ENCODE measurements around the gene ELL3. TPM values are rescaled to one million over a fixed set of nuclear protein-coding genes. Genes with fewer than 3 reads are reported as not detected.
"Not testable (repeated sequence)": the region's sequence is repeated elsewhere in the genome, so short reads cannot be mapped to it uniquely, and the experiment has no call there.

ELL3 gene
- total RNA-seq, 2 experiments from 2014 or later: 2.4 to 2.9 TPM

GRCh38 chr15:43763819-43764446 lies 12.8 kb downstream of the ELL3 start:
- no peaks in the 10 kb centered on the region for H3K27me3 Mint-ChIP-seq
- DNase-seq: no peak
- intact Hi-C loops (cut with micrococcal nuclease): no loop called here
- H3K36me3 Mint-ChIP-seq: peaks cover 53% of the 10 kb centered on the region
- no peak overlapping the region for H3K27ac Mint-ChIP-seq
- POLR2A ChIA-PET: interaction anchor here (2.7 kb wide), 1 partner anchor 12 kb away, joined by 10 read pairs; the partner anchor contains the start of gene ELL3
- no peaks in the 10 kb centered on the region for H3K4me1 Mint-ChIP-seq (ENCODE audit: low read depth)
- no peak overlapping the region for H3K4me3 Mint-ChIP-seq
- no peaks in the 10 kb centered on the region for H3K9me3 Mint-ChIP-seq
- CTCF ChIA-PET: no interaction called here

GRCh38 chr15:43762824-43763223 lies 13.9 kb downstream of the ELL3 start:
- Mint-ChIP-seq H3K4me3 (no peak overlapping the region), H3K4me1 (ENCODE audit: low read depth) (no peaks in the 10 kb centered on the region), H3K27ac (peak overlapping the region; percentile 3), H3K27me3 (no peaks in the 10 kb centered on the region), H3K9me3 (no peaks in the 10 kb centered on the region), H3K36me3 (peaks cover 48% of the 10 kb centered on the region)
- POLR2A ChIA-PET: interaction anchor here (2.7 kb wide), 1 partner anchor 13 kb away, joined by 10 read pairs; the partner anchor contains the start of gene ELL3
- intact Hi-C loops (cut with micrococcal nuclease): no loop called here
- CTCF ChIA-PET: no interaction called here
- DNase-seq: no peak

- H3K4me3 Mint-ChIP-seq: no peak overlapping the region
- no peak for DNase-seq
- intact Hi-C loops (cut with micrococcal nuclease): loop anchor here (2.0 kb wide), 1 partner anchor 17 kb away; no protein-coding TSS in a partner anchor
Measured at GRCh38 chr15:43751885-43752284, 24.9 kb downstream of the ELL3 start.

GRCh38 chr15:43749690-43750345 lies 26.9 kb downstream of the ELL3 start:
- ChIA-PET POLR2A (interaction anchor here (0.6 to 1.8 kb wide), 6 partner anchors 27 to 593 kb away, joined by 3 to 7 read pairs (median 3); partner anchors contain the start of genes ELL3, HYPK, MFAP1 and SERINC4), CTCF (interaction anchor here (2.1 kb wide), 1 partner anchor 27 kb away, joined by 11 read pairs; the partner anchor contains the start of gene ELL3)
- Mint-ChIP-seq H3K4me3 (peak overlapping the region; percentile 68), H3K36me3 (peaks cover 22% of the 10 kb centered on the region), H3K27ac (peak overlapping the region; percentile 81), H3K27me3 (no peaks in the 10 kb centered on the region), H3K9me3 (no peaks in the 10 kb centered on the region), H3K4me1 (ENCODE audit: low read depth) (peaks cover 41% of the 10 kb centered on the region)
- peak; percentile 70 for DNase-seq
- intact Hi-C loops (cut with micrococcal nuclease): loop anchor here (2.0 to 10.0 kb wide), 6 partner anchors 27 to 537 kb away; partner anchors contain the start of genes ELL3, GOLM2, LCMT2 and MAP1A

More at GRCh38 chr15:43751885-43752284, 24.9 kb downstream of the ELL3 start:
- ChIA-PET POLR2A (no interaction called here), CTCF (interaction anchor here (1.2 kb wide), 1 partner anchor 18 kb away, joined by 3 read pairs; no protein-coding TSS in a partner anchor)
- Mint-ChIP-seq H3K27me3 (no peaks in the 10 kb centered on the region), H3K27ac (no peak overlapping the region), H3K4me1 (ENCODE audit: low read depth) (peaks cover 41% of the 10 kb centered on the region), H3K9me3 (no peaks in the 10 kb centered on the region), H3K36me3 (peaks cover 32% of the 10 kb centered on the region)

- DNase-seq: no peak
- H3K36me3 Mint-ChIP-seq: peaks cover 13% of the 10 kb centered on the region
- intact Hi-C loops (cut with micrococcal nuclease): loop anchor here (2.0 to 10.0 kb wide), 6 partner anchors 28 to 539 kb away; partner anchors contain the start of genes ELL3, GOLM2, LCMT2 and MAP1A
- CTCF ChIA-PET: interaction anchor here (1.9 kb wide), 1 partner anchor 29 kb away, joined by 5 read pairs; no protein-coding TSS in a partner anchor
- H3K9me3 Mint-ChIP-seq: no peaks in the 10 kb centered on the region
- peaks cover 40% of the 10 kb centered on the region for H3K4me1 Mint-ChIP-seq (ENCODE audit: low read depth)
- H3K27ac Mint-ChIP-seq: peak overlapping the region; percentile 96
- POLR2A ChIA-PET: no interaction called here
- no peaks in the 10 kb centered on the region for H3K27me3 Mint-ChIP-seq
- H3K4me3 Mint-ChIP-seq: peak overlapping the region; percentile 97
Measured at GRCh38 chr15:43748376-43748775, 28.4 kb downstream of the ELL3 start.

- H3K27me3 Mint-ChIP-seq, H3K9me3 Mint-ChIP-seq, H3K36me3 Mint-ChIP-seq: not testable (repeated sequence)
- Mint-ChIP-seq H3K4me3 (peak overlapping the region; percentile 97), H3K27ac (peak overlapping the region; percentile 96), H3K4me1 (ENCODE audit: low read depth) (peaks cover 29% of the 10 kb centered on the region)
- ChIA-PET POLR2A (interaction anchor here (0.7 to 1.9 kb wide), 4 partner anchors 46 to 237 kb away, joined by 3 to 5 read pairs (median 4); partner anchors contain the start of gene MFAP1), CTCF (interaction anchor here (1.9 kb wide), 1 partner anchor 31 kb away, joined by 5 read pairs; no protein-coding TSS in a partner anchor)
- DNase-seq: peak; percentile 41
- intact Hi-C loops (cut with micrococcal nuclease): loop anchor here (5.0 to 10.0 kb wide), 3 partner anchors 232 to 540 kb away; partner anchors contain the start of genes GOLM2, LCMT2 and MAP1A
Measured at GRCh38 chr15:43746903-43747309, 29.9 kb downstream of the ELL3 start.

- peak within 1 kb of the TSS; percentile 96 for H3K27ac Mint-ChIP-seq
- H3K27me3 Mint-ChIP-seq, H3K36me3 Mint-ChIP-seq, H3K9me3 Mint-ChIP-seq: not testable (repeated sequence)
- POLR2A ChIA-PET: interaction anchor here (0.7 to 1.9 kb wide), 5 partner anchors 14 to 236 kb away, joined by 3 to 5 read pairs (median 4); partner anchors contain the start of gene MFAP1
- H3K4me3 Mint-ChIP-seq: peak within 1 kb of the TSS; percentile 97
- DNase-seq: peak; percentile 92
- CTCF ChIA-PET: interaction anchor here (1.9 kb wide), 1 partner anchor 31 kb away, joined by 5 read pairs; no protein-coding TSS in a partner anchor
- intact Hi-C loops (cut with micrococcal nuclease): loop anchor here (5.0 to 10.0 kb wide), 3 partner anchors 232 to 541 kb away; partner anchors contain the start of genes GOLM2, LCMT2 and MAP1A
- peaks cover 24% of the 10 kb centered on the region for H3K4me1 Mint-ChIP-seq (ENCODE audit: low read depth)
Measured at GRCh38 chr15:43746245-43746902, 30.4 kb downstream of the ELL3 start, which contains the start of gene PDIA3. TSS of gene PDIA3 (plus strand) at chr15:43746438. CDS start at chr15:43746540, 102 bp downstream.

GRCh38 chr15:43735416-43735815 lies 41.4 kb downstream of the ELL3 start:
- H3K27me3 Mint-ChIP-seq: peaks cover 2% of the 10 kb centered on the region
- intact Hi-C loops (cut with micrococcal nuclease): no loop called here
- CTCF ChIA-PET: no interaction called here
- no peak overlapping the region for H3K27ac Mint-ChIP-seq
- no peaks in the 10 kb centered on the region for H3K9me3 Mint-ChIP-seq
- no peak overlapping the region for H3K4me3 Mint-ChIP-seq
- peaks cover 6% of the 10 kb centered on the region for H3K4me1 Mint-ChIP-seq (ENCODE audit: low read depth)
- H3K36me3 Mint-ChIP-seq: no peaks in the 10 kb centered on the region
- DNase-seq: no peak
- POLR2A ChIA-PET: no interaction called here

- H3K36me3 Mint-ChIP-seq; intact Hi-C loops (cut with micrococcal nuclease); CTCF ChIA-PET; POLR2A ChIA-PET; H3K27me3 Mint-ChIP-seq; H3K4me1 Mint-ChIP-seq (ENCODE audit: low read depth); H3K4me3 Mint-ChIP-seq; DNase-seq; H3K27ac Mint-ChIP-seq; H3K9me3 Mint-ChIP-seq: not testable (repeated sequence)
Measured at GRCh38 chr15:43728053-43728725, 48.6 kb downstream of the ELL3 start.

GRCh38 chr15:43726306-43726705 lies 50.5 kb downstream of the ELL3 start:
- H3K4me3 Mint-ChIP-seq; H3K36me3 Mint-ChIP-seq; POLR2A ChIA-PET; H3K4me1 Mint-ChIP-seq (ENCODE audit: low read depth); H3K27ac Mint-ChIP-seq; intact Hi-C loops (cut with micrococcal nuclease); DNase-seq; CTCF ChIA-PET; H3K9me3 Mint-ChIP-seq; H3K27me3 Mint-ChIP-seq: not testable (repeated sequence)

GRCh38 chr15:43723151-43723550 lies 53.6 kb downstream of the ELL3 start:
- Mint-ChIP-seq H3K9me3 (no peaks in the 10 kb centered on the region), H3K27me3 (no peaks in the 10 kb centered on the region), H3K4me1 (ENCODE audit: low read depth) (no peaks in the 10 kb centered on the region), H3K27ac (no peak overlapping the region), H3K36me3 (no peaks in the 10 kb centered on the region), H3K4me3 (no peak overlapping the region)
- ChIA-PET POLR2A (no interaction called here), CTCF (no interaction called here)
- intact Hi-C loops (cut with micrococcal nuclease): no loop called here
- DNase-seq: no peak

Data from activated CD4-positive, alpha-beta memory T cell treated with anti-CD3 and anti-CD28 coated beads for 36 hours (primary cell).